ENCODE data around the gene LRRC26.

Gene LRRC26

GRCh38 chr9:137167277-137167746, 2.5 kb downstream of the LRRC26 start:
- no peak for DNase-seq

DNA sequence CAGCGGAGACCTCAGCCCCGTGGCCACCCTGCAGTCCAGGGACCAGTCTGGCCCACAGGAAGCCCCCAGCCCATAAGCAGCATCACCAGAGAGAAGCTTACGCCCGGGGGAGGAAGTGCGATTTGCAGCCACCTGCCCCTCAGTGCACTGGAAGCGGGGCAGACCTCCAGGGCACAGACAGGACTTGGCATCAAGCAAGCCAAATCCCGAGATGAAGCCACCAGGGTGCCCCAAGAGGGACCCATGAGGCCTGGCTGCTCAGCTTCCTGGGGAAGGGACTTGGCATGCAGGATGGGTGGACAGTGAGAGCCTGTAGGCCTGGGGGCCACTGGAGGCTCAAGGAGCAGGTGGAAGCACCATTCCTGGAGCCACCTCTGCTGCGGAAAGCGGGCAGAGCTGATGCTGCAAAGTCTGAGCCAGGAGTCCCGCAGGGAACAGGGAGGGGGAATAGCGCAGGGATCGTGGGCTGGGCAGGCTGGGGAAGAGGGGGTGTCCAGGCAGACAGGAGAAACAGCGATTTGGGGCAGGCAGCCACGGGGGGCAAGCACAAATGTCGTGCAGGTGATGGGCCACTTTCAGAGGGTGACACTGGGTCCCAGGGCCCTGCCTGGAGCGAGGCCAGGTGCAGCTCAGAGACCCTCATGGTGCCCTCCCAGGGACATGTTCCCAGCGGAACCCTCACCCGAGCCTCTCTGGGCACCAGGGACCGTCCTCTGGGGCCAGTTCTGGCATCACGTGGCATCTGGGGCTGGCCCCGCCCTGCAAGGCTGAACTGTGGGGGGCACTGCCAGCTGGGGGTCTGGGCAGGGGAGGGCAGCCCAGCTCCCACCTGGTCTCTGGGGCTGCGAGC, 3.2 kb downstream of the LRRC26 start:
- no peak for DNase-seq

DNA sequence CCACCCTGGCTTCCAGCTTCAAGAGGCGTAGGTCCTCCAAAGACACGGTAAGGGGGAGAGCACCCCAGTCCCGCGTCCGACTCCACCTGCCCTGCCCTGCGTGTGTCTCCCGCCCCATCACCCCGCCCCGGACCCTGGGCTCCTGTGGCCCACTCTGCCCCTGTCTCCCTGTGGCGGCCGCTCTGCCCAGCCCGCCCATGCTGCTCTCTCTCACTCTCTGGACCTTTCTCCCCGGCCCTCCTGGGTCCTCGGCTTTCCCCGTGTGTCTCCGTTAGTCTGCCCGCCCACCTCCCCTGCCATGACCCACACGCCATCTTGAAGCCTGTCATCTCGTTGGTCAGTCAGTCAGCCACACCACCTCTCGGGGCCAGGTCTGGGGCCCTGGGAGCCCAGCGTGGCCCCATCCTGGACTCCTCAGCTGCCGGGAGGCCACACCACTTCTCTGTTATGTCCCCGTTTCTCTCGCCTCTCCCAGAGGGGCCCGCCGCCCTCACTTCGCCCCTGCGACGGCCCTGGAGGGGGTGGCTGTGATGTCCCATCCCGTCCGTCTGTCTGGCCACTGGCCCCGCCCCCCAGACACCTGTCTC, 4.5 kb downstream of the LRRC26 start:
- DNase-seq = no peak

DNA sequence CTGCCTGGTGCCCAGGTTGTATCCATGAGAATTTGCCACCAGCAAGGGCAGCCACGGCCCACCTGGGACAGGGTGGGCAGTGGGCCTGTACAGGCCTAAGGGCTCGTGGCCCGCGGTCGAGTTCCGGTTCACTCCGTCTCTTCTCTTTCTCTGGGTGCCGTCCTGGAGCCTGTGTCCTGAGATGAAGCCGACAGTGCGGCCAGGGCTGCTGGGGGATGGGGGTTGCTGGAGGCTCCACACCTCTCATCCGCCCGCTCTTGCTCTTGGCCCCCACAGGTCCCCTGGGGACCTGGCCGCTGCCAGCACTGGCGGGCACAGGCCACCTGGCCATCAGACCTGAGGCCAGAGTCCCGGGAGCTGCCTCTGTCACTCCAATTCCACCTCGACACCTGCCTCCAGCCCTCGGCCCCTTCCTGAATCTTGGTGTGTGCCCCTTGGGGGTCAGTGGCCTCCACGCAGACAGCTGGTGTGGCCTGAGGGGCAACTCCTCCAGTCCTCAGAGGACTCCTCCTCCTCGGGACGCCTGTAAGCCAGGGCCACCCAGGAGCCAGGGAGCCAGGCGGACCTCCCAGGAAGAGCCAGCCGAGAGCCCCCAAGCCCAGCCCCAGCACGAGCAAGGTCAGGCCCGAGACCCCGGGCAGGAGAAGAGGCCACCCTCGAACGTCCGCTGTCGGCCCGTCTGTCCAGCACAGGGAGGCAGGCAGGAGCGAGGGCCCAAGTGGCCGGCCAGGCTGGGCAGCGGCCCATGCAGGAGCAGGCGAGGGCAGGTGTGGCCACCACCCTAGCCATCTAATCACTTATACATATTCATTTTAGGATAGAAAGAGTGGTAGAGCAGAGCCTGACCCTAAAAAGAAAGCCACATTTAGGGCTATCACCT, 5.2 kb downstream of the LRRC26 start:
- no peak for DNase-seq

DNA sequence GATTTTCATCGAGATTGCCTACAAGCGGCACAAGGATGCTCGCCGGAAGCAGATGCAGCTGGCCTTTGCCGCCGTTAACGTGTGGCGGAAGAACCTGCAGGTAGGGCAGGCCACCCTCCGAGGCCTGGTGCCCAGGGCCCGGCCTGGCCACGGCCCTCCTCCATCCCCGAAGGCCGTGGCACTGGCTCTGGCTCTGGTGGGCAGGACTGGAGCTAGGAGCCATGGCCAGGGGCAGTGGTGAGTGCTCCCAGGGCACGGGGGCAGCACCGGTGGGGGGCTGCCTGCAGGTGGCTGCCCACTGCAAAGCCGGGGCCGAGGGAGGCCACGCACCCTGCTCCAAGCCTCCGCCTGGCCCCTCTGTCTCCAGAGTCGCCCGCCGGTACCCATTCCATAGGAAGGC, 6.0 kb downstream of the LRRC26 start:
- no peak for DNase-seq

DNA sequence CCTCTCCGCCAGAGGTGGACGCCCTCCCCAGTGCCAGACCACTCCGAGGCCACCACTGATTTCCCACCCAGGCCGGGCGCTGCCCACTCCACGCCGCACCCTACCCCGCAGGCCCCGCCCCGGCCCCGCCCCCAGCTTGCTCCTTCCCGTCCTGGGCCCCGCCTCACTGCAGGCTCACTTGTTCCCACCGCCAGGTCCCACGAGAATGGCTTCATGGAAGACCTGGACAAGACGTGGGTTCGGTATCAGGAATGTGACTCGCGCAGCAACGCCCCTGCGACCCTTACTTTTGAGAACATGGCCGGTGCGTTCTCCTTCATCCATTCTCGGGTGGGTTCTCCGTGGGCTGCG, 6.5 kb downstream of the LRRC26 start:
- no peak for DNase-seq

DNA sequence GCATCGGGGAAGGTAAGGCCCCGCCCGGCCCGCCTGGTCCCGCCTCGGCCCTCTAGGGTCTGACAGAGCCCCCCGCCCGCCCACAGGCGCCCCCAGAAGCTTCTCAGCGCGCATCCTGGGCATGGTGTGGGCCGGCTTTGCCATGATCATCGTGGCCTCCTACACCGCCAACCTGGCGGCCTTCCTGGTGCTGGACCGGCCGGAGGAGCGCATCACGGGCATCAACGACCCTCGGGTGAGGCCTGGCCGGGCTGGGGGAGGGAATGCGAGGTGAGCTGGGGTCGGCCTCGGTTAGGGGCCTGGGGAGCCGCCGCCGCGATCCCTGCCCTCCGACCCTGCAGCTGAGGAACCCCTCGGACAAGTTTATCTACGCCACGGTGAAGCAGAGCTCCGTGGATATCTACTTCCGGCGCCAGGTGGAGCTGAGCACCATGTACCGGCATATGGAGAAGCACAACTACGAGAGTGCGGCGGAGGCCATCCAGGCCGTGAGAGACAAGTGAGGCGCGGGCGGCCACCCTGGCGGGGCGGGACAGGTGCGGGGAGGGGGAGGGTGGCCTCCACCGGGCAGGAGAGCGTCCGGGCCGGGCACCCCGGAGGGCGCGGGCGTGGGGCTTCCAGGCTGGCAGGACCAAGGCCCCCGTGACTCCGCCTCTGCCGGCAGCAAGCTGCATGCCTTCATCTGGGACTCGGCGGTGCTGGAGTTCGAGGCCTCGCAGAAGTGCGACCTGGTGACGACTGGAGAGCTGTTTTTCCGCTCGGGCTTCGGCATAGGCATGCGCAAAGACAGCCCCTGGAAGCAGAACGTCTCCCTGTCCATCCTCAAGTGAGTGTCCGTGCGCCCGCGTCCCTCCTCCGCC, 7.1 kb downstream of the LRRC26 start:
- no peak for DNase-seq

- no peak for DNase-seq
Observed at GRCh38 chr9:137161558-137162486, 8.0 kb downstream of the LRRC26 start.

GRCh38 chr9:137160716-137161557, 8.9 kb downstream of the LRRC26 start:
- DNase-seq = no peak

DNA sequence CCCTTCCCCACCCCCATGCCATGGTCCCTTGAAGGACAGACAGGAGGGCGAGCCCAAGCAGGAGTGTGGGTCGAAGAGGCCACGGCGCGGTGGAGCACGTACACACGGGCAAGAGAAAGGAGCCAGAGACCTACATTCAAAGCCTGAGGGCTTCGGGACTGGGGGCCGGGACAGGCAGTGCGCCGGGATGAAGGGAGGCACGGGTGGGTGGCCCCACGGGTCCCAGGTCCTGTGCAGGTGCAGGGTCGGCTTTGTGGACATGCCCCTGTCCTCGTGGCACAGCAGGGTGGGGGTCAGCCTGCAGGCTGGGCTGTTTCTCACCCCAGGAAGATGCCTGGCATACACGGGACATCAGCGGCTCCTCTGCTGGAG, 9.8 kb downstream of the LRRC26 start:
- DNase-seq = no peak

DNA sequence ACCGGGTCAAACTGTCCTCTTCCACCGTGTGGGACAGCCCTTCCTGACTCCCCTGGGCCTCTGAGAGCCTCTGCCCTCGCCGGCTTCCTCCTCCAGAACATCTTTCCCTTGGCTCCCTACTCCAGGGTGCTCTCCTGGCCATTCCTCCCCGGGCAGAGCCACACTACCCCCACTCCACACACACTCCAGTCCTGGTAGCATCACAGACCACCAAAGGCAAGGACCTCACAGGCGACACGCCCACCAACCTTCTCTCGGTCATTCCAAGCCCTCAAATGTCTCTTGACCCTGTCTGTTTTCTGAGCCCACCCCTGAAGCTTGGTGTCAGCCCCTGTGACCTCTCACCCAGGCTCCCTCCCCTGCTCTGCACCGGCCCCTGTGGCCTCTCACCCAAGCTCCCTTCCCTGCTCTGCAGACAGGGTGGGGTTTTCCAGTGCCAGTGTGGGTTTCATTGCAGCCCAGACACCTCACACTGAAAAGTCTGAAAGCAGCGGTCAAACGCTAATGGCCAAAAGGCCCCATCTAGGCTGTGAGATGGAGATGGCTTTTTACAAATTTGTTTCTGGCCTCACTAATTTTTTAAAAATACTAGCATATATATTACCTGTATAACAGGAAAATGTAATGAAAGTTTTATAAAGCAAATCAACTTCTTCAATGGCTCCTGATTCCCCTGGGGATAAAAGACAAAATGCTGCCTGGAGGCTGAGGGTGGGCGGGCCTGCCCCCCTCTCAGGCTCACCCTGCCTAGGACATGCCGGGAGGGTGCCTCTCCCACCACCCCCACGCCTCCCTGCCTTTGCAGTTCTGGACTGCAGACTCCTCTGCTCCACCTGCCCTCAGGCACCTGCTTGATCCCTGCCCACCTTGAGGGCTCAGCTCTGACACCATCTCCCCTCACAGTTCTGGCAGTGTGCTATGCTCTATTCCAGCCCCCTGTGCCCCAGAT, 10.5 kb downstream of the LRRC26 start:
- DNase-seq = no peak

- no peak for DNase-seq
Observed at GRCh38 chr9:137158625-137159024, 11.2 kb downstream of the LRRC26 start.

DNA sequence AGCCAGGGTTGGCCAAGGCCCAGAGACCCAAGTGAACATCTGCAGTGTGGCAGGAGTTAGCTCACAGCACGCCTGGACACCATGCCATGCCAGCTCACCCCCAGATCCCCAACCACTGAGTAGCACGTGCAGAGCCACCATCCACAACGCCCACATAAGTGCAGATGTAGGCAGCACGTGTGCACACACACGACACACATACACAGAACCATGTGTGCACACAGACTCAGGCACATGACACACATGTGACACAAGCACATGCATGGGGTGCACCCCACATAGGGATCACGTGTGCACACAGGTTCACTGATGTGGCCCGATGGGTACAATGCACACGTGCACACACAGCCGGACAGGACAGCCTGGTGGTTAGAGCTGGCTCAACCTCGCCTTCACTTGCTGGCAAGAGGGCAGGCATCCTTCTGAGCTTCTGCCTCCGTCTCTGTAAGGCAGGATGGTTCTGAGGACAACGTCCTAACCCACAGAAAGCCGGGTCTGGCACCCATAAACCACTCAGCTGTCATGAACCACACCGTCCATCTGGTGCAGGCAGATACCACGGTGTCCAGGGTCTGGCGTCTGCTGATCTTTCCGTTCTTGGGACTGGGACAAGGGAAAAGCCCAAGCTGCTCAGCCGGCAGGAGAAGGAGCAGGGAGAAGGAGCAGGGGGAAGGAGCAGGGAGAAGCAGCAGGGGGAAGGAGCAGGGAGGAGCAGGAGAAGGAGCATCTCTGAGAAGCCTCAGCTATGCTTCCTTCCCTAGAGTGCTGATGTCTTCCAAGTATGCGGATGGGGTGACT, 12.0 kb downstream of the LRRC26 start:
- no peak for DNase-seq

- no peak for DNase-seq
Observed at GRCh38 chr9:137156567-137157375, 13.1 kb downstream of the LRRC26 start.

DNA sequence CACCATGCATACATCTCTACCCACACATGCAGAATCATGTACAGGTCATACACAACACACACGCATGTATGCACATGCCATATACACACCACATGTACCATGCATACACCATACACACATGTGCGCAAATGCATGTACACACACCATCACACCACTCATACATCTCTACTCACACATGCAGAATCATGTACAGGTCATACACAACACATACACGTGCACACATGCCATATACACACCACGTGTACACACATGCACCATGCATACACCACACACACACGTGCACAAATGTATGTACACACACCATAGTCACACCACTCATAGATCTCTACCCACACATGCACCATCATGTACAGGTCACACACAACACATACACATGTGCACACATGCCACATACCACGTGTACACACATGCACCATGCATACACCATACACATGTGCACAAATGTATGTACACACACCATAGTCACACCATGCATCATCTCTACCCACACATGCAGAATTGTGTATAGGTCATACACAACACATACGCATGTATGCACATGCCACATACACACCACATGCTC, 16.9 kb downstream of the LRRC26 start:
- DNase-seq = no peak

- DNase-seq = peak; percentile 83
Observed at GRCh38 chr9:137150617-137151457, 19.0 kb downstream of the LRRC26 start.
